PC-3 (cell line): ENCODE results near the gene ARHGEF7.
"Not testable (repeated sequence)": the region's sequence is repeated elsewhere in the genome, so short reads cannot be mapped to it uniquely, and the experiment has no call there.

Source experiments
- EZH2phosphoT487 ChIP-seq: fragments of 300-600 bp; sonication (generic); IDR thresholded peaks from 2 replicates; pipeline ENCODE4 v1.6.1; 2018; ENCODE audit warnings: mild to moderate bottlenecking, antibody characterized with exemption, low read length, borderline replicate concordance
- TF ChIP-seq, protein P1 (sequence below): fragments of 300-600 bp; sonication (generic); conservative IDR thresholded peaks from 2 replicates; pipeline ENCODE4 v1.5.1; 2017; ENCODE audit warnings: antibody characterized with exemption, low read depth, mild to moderate bottlenecking, low read length

DNA sequence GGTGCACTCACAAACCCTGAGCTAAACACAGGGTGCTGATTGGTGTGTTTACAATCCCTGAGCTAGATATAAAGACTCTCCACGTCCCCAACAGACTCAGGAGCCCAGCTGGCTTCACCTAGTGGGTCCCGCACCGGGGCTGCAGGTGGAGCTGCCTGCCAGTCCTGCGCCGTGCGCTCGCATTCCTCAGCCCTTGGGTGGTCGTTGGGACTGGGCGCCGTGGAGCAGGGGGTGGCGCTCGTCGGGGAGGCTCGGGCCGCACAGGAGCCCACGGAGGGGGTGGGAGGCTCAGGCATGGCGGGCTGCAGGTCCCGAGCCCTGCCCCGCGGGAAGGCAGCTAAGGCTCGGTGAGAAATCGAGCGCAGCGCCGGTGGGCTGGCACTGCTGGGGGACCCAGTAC is 31.4 kb upstream of the ARHGEF7 start:
- TF ChIP-seq, protein P1, sequence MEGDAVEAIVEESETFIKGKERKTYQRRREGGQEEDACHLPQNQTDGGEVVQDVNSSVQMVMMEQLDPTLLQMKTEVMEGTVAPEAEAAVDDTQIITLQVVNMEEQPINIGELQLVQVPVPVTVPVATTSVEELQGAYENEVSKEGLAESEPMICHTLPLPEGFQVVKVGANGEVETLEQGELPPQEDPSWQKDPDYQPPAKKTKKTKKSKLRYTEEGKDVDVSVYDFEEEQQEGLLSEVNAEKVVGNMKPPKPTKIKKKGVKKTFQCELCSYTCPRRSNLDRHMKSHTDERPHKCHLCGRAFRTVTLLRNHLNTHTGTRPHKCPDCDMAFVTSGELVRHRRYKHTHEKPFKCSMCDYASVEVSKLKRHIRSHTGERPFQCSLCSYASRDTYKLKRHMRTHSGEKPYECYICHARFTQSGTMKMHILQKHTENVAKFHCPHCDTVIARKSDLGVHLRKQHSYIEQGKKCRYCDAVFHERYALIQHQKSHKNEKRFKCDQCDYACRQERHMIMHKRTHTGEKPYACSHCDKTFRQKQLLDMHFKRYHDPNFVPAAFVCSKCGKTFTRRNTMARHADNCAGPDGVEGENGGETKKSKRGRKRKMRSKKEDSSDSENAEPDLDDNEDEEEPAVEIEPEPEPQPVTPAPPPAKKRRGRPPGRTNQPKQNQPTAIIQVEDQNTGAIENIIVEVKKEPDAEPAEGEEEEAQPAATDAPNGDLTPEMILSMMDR = not testable (repeated sequence)
- TF ChIP-seq EZH2phosphoT487 = not testable (repeated sequence)
